Ishikawa (cell line): ENCODE data around the gene SCFD2.

ENCODE experiments used
- CEBPB ChIP-seq: IDR thresholded peaks from 2 replicates; pipeline ENCODE4 v1.6.1; 2012
- CREB1 ChIP-seq: IDR thresholded peaks from 2 replicates; pipeline ENCODE4 v1.6.1; 2012; ENCODE audit warnings: low read depth
- EGR1 ChIP-seq: IDR thresholded peaks from 2 replicates; pipeline ENCODE4 v1.6.1; 2012
- EP300 ChIP-seq: IDR thresholded peaks from 2 replicates; pipeline ENCODE4 v1.6.1; 2012; ENCODE audit warnings: borderline replicate concordance
- FOXM1 ChIP-seq: IDR thresholded peaks from 2 replicates; pipeline ENCODE4 v1.6.1; 2012; ENCODE audit warnings: low read depth, borderline replicate concordance
- MAX ChIP-seq: IDR thresholded peaks from 2 replicates; pipeline ENCODE4 v1.6.1; 2012
- NFIC ChIP-seq: IDR thresholded peaks from 2 replicates; pipeline ENCODE4 v1.6.1; 2012
- RAD21 ChIP-seq: IDR thresholded peaks from 2 replicates; pipeline ENCODE4 v1.6.1; 2012; ENCODE audit warnings: low read depth
- REST ChIP-seq: IDR thresholded peaks from 2 replicates; pipeline ENCODE4 v1.6.1; 2012; ENCODE audit warnings: low read depth, mild to moderate bottlenecking
- TAF1 ChIP-seq: IDR thresholded peaks from 2 replicates; pipeline ENCODE4 v1.6.1; 2012; ENCODE audit warnings: low read depth, mild to moderate bottlenecking
- TCF12 ChIP-seq: IDR thresholded peaks from 2 replicates; pipeline ENCODE4 v1.6.1; 2012; ENCODE audit warnings: low read depth
- TEAD4 ChIP-seq: IDR thresholded peaks from 2 replicates; pipeline ENCODE4 v1.6.1; 2012
- USF1 ChIP-seq: IDR thresholded peaks from 2 replicates; pipeline ENCODE4 v1.6.1; 2012
- YY1 ChIP-seq: IDR thresholded peaks from 2 replicates; pipeline ENCODE4 v1.6.1; 2012; ENCODE audit warnings: low read depth
- ZBTB7A ChIP-seq: IDR thresholded peaks from 2 replicates; pipeline ENCODE4 v1.6.1; 2012; ENCODE audit warnings: low read depth

The SCFD2 gene

GRCh38 chr4:52961666-52962412 lies 404.0 kb downstream of the SCFD2 start:
- TF ChIP-seq REST (no peak), MAX (no peak), TCF12 (no peak), TAF1 (no peak), ZBTB7A (no peak), EP300 (no peak), RAD21 (no peak), YY1 (no peak), EGR1 (no peak), TEAD4 (no peak), CEBPB (no peak), USF1 (no peak), NFIC (no peak), FOXM1 (no peak), CREB1 (no peak)

GRCh38 chr4:52959541-52959940 lies 406.3 kb downstream of the SCFD2 start:
- TF ChIP-seq USF1 (no peak), EP300 (no peak), TEAD4 (no peak), RAD21 (no peak), TCF12 (no peak), NFIC (no peak), TAF1 (no peak), REST (no peak), YY1 (no peak), EGR1 (no peak), FOXM1 (no peak), CREB1 (no peak), MAX (no peak), CEBPB (no peak), ZBTB7A (no peak)

- TF ChIP-seq EP300 (no peak), TCF12 (no peak), MAX (no peak), YY1 (no peak), ZBTB7A (no peak), TAF1 (no peak), REST (no peak), RAD21 (no peak), FOXM1 (no peak), NFIC (no peak), EGR1 (no peak), CREB1 (no peak), USF1 (no peak), CEBPB (no peak), TEAD4 (no peak)
Observed at GRCh38 chr4:52957835-52958631, 407.8 kb downstream of the SCFD2 start.
